Memory B cell (primary cell): ENCODE results near the gene FYN.
"Not testable (repeated sequence)": the region's sequence is repeated elsewhere in the genome, so short reads cannot be mapped to it uniquely, and the experiment has no call there.

Source experiments
- ATAC-seq: fragments of 150-1000 bp; cut with Tn5 transposase; 2 replicates; pipeline ENCODE4 v1.10.0; 2021; ENCODE audit warnings: low read depth, mild to moderate bottlenecking, moderate library complexity
- DNase-seq, 2 donors: peaks; one replicate each; pipeline ENCODE4 v3.0.0; 2022; ENCODE audit warnings: low spot score in 2 of 2
- H3K27ac Mint-ChIP-seq: one replicate; pipeline ENCODE4 v1.8.0; 2022; ENCODE audit warnings: mild to moderate bottlenecking, moderate library complexity, mixed read lengths
- H3K27me3 Mint-ChIP-seq: one replicate; pipeline ENCODE4 v1.8.0; 2022; ENCODE audit warnings: mixed read lengths
- H3K36me3 Mint-ChIP-seq: one replicate; pipeline ENCODE4 v1.8.0; 2022; ENCODE audit warnings: mild to moderate bottlenecking, mixed read lengths
- H3K4me1 Mint-ChIP-seq: one replicate; pipeline ENCODE4 v1.8.0; 2022; ENCODE audit warnings: mixed read lengths
- H3K4me3 Mint-ChIP-seq: one replicate; pipeline ENCODE4 v1.8.0; 2022; ENCODE audit warnings: mild to moderate bottlenecking, moderate library complexity, mixed read lengths
- H3K9me3 Mint-ChIP-seq: one replicate; pipeline ENCODE4 v1.8.0; 2022; ENCODE audit warnings: mixed read lengths

FYN gene

DNA sequence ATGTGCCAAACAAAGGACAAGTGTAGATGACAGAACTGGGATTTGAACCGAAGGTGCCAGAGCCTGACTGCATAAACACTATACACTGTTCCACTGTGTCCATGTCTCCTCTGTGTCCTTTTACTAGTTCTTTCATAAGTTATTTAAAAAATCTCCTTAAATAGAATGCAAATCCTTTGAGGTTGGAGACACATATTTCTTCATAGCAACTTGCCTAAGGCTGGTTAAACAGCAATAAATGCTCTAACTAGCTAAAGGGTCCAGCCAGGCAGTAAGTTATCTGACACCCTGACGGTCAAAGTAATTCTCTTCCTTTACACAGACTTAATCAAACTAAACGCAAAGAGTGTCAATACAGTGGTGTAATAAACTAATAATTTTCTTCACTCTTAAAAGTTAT, 191.4 kb downstream of the FYN start:
- Mint-ChIP-seq H3K4me1 (peaks cover 8% of the 10 kb centered on the region), H3K4me3 (no peak overlapping the region), H3K27me3 (no peaks in the 10 kb centered on the region), H3K36me3 (peaks cover 25% of the 10 kb centered on the region), H3K27ac (no peak overlapping the region), H3K9me3 (no peaks in the 10 kb centered on the region)
- ATAC-seq: no peak
- DNase-seq: no peak

- peaks cover 25% of the 10 kb centered on the region for H3K36me3 Mint-ChIP-seq
- H3K4me1 Mint-ChIP-seq, H3K4me3 Mint-ChIP-seq, ATAC-seq, H3K27ac Mint-ChIP-seq, H3K27me3 Mint-ChIP-seq, H3K9me3 Mint-ChIP-seq, DNase-seq: not testable (repeated sequence)
Observed at GRCh38 chr6:111680811-111681609, 192.2 kb downstream of the FYN start.

DNA sequence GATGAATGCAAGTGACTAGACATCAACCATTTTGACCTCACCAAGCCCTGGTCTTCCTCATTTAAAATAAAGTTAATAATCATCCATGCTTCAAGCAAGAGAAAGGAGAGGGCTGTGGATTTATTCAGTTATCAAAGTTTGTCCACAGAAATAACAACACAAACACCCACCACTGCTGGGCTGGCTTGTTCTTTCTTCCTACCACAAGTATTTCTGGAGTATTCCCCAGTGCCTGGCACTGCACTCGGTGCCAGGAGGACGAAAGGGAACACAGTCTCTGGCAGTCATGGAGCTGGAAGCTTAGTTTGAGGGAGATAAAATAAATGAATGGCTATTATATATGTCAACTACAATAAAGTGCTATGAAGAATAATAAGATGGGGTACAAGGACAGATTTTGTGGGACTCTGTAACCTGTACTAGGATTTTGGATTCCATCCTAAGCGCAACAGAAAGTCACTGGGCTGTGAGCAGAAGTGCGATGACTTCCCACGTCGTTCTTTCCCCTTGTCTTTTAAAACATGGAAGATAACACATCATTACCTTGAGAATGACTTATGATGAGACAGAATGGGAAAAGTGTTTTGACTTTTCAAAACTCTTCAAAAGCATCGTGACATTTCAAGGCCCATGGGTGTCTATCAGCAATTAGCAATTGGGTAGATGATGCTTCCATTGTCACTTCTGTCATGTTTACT, 193.1 kb downstream of the FYN start:
- no peak for DNase-seq
- peaks cover 25% of the 10 kb centered on the region for H3K36me3 Mint-ChIP-seq
- no peak for ATAC-seq
- no peaks in the 10 kb centered on the region for H3K27me3 Mint-ChIP-seq
- H3K4me3 Mint-ChIP-seq: no peak overlapping the region
- H3K27ac Mint-ChIP-seq: no peak overlapping the region
- no peaks in the 10 kb centered on the region for H3K9me3 Mint-ChIP-seq
- peaks cover 8% of the 10 kb centered on the region for H3K4me1 Mint-ChIP-seq

- Mint-ChIP-seq H3K9me3 (no peaks in the 10 kb centered on the region), H3K4me3 (no peak overlapping the region), H3K27ac (no peak overlapping the region), H3K36me3 (peaks cover 28% of the 10 kb centered on the region), H3K27me3 (no peaks in the 10 kb centered on the region), H3K4me1 (peaks cover 7% of the 10 kb centered on the region)
- no peak for ATAC-seq
- DNase-seq: no peak
Observed at GRCh38 chr6:111679126-111679858, 194.0 kb downstream of the FYN start.

GRCh38 chr6:111677249-111677990, 195.8 kb downstream of the FYN start:
- no peak for DNase-seq
- H3K36me3 Mint-ChIP-seq: peaks cover 28% of the 10 kb centered on the region
- no peak overlapping the region for H3K27ac Mint-ChIP-seq
- no peaks in the 10 kb centered on the region for H3K9me3 Mint-ChIP-seq
- ATAC-seq: no peak
- peaks cover 2% of the 10 kb centered on the region for H3K4me1 Mint-ChIP-seq
- H3K4me3 Mint-ChIP-seq: no peak overlapping the region
- H3K27me3 Mint-ChIP-seq: no peaks in the 10 kb centered on the region

GRCh38 chr6:111676383-111676782, 196.9 kb downstream of the FYN start:
- ATAC-seq (no peak), DNase-seq (no peak)
- no peak overlapping the region for H3K27ac Mint-ChIP-seq
- H3K36me3 Mint-ChIP-seq: peaks cover 27% of the 10 kb centered on the region
- no peak overlapping the region for H3K4me3 Mint-ChIP-seq
- H3K4me1 Mint-ChIP-seq: peaks cover under 1% of the 10 kb centered on the region
- no peaks in the 10 kb centered on the region for H3K9me3 Mint-ChIP-seq
- H3K27me3 Mint-ChIP-seq: no peaks in the 10 kb centered on the region

GRCh38 chr6:111674883-111675282, 198.4 kb downstream of the FYN start:
- Mint-ChIP-seq H3K9me3 (no peaks in the 10 kb centered on the region), H3K4me1 (no peaks in the 10 kb centered on the region), H3K36me3 (peaks cover 33% of the 10 kb centered on the region), H3K27ac (peak overlapping the region; percentile 70), H3K4me3 (no peak overlapping the region), H3K27me3 (no peaks in the 10 kb centered on the region)
- DNase-seq: no peak
- ATAC-seq: no peak

GRCh38 chr6:111674413-111674812, 198.8 kb downstream of the FYN start:
- ATAC-seq: no peak
- no peaks in the 10 kb centered on the region for H3K4me1 Mint-ChIP-seq
- H3K9me3 Mint-ChIP-seq: no peaks in the 10 kb centered on the region
- no peaks in the 10 kb centered on the region for H3K27me3 Mint-ChIP-seq
- peaks cover 35% of the 10 kb centered on the region for H3K36me3 Mint-ChIP-seq
- no peak overlapping the region for H3K27ac Mint-ChIP-seq
- DNase-seq: no peak
- H3K4me3 Mint-ChIP-seq: no peak overlapping the region

- Mint-ChIP-seq H3K36me3 (peaks cover 34% of the 10 kb centered on the region), H3K27me3 (no peaks in the 10 kb centered on the region), H3K4me1 (no peaks in the 10 kb centered on the region), H3K4me3 (no peak overlapping the region), H3K9me3 (no peaks in the 10 kb centered on the region), H3K27ac (no peak overlapping the region)
- no peak for DNase-seq
- no peak for ATAC-seq
Observed at GRCh38 chr6:111673937-111674336, 199.3 kb downstream of the FYN start.

- H3K36me3 Mint-ChIP-seq: peaks cover 34% of the 10 kb centered on the region
- no peak for ATAC-seq
- DNase-seq: no peak
- no peak overlapping the region for H3K27ac Mint-ChIP-seq
- H3K27me3 Mint-ChIP-seq: no peaks in the 10 kb centered on the region
- no peaks in the 10 kb centered on the region for H3K4me1 Mint-ChIP-seq
- no peaks in the 10 kb centered on the region for H3K9me3 Mint-ChIP-seq
- H3K4me3 Mint-ChIP-seq: no peak overlapping the region
Observed at GRCh38 chr6:111673532-111673931, 199.7 kb downstream of the FYN start.

GRCh38 chr6:111672761-111673450, 200.3 kb downstream of the FYN start:
- Mint-ChIP-seq H3K9me3 (no peaks in the 10 kb centered on the region), H3K27me3 (no peaks in the 10 kb centered on the region), H3K4me3 (no peak overlapping the region), H3K27ac (no peak overlapping the region), H3K4me1 (no peaks in the 10 kb centered on the region), H3K36me3 (peaks cover 39% of the 10 kb centered on the region)
- ATAC-seq (no peak), DNase-seq (no peak)

DNA sequence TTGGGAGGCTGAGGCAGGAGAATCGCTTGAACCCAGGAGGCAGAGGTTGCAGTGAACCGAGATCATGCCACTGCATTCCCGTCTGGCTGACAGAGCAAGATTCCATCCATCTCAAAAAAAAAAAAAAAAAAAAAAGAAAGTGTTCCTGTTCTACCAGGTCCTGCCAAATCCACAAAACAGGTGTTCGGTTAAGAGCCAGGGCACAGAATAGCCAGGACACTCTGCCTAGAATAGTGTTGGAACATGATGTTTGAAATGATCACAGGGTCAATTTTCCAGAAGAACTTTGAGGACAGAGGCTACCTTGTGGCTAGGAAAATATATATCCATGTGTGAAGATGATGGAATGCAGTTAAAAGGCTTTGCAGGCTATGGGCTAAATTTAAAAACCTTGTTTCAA, 203.9 kb downstream of the FYN start:
- no peak for ATAC-seq
- no peaks in the 10 kb centered on the region for H3K4me1 Mint-ChIP-seq
- no peak overlapping the region for H3K27ac Mint-ChIP-seq
- no peak for DNase-seq
- no peaks in the 10 kb centered on the region for H3K27me3 Mint-ChIP-seq
- no peak overlapping the region for H3K4me3 Mint-ChIP-seq
- H3K36me3 Mint-ChIP-seq: peaks cover 43% of the 10 kb centered on the region
- H3K9me3 Mint-ChIP-seq: no peaks in the 10 kb centered on the region

DNA sequence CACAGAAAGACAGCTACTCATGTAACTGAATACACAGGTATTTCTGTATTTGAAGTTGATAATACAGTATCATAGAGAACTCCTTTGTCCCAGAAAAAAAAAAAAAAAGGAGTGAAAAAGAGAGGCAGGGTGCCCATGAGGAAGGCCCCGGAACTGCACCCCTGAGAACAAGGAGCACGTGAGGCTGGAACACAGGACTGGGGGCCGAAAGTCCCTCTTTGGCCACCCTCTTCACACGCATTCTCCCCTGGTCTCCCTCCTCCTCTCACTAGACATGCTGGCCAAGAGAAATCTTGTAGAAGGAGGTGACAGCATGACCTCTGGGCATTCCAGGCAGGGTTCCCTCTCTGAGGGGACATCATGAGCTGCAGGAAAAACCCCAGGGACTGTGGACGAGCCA, 204.8 kb downstream of the FYN start:
- H3K27ac Mint-ChIP-seq: no peak overlapping the region
- H3K27me3 Mint-ChIP-seq: no peaks in the 10 kb centered on the region
- ATAC-seq (no peak), DNase-seq (no peak)
- no peaks in the 10 kb centered on the region for H3K9me3 Mint-ChIP-seq
- peaks cover 37% of the 10 kb centered on the region for H3K36me3 Mint-ChIP-seq
- H3K4me3 Mint-ChIP-seq: no peak overlapping the region
- H3K4me1 Mint-ChIP-seq: no peaks in the 10 kb centered on the region
